HG03108 (cell line): ENCODE measurements around the gene PSMA5.
"Not testable (repeated sequence)": the region's sequence is repeated elsewhere in the genome, so short reads cannot be mapped to it uniquely, and the experiment has no call there.

ENCODE experiments used
- ATAC-seq: cut with Tn5 transposase; IDR thresholded peaks from one replicate; pipeline ENCODE4 v1.9.1; 2021; ENCODE audit warnings: moderate library complexity; ENCODE audit not compliant: unreplicated experiment

The PSMA5 gene

GRCh38 chr1:109426281-109427170 is at the start of gene PSMA5:
Gene PSMA5, minus strand, starts transcription at chr1:109426448. Its CDS starts 118 bp downstream, at chr1:109426330.
- peak; percentile 97 for ATAC-seq

GRCh38 chr1:109475261-109475660 is 49.0 kb upstream of the PSMA5 start:
- ATAC-seq = no peak

DNA sequence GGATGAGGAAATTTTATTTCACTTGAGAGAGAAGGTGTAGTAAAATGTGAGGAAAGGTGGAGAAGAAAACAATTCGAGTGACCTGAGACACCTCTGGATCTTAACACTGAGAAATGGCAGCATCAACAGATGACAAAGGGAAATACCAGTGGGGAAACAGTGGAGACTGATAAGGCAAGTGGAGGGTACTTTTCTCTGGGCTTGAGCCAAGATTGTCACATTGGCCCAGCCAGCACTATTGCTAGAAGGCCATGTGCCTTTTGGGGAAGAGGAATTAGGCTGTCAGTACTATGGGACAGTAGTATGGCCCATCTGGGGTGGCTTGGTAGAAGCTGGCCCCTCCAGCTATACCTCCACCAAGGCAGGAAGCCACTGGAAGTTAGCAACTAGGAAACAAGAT is 48.4 kb upstream of the PSMA5 start:
- ATAC-seq = no peak

GRCh38 chr1:109473284-109474057 is 47.2 kb upstream of the PSMA5 start:
- ATAC-seq = not testable (repeated sequence)

DNA sequence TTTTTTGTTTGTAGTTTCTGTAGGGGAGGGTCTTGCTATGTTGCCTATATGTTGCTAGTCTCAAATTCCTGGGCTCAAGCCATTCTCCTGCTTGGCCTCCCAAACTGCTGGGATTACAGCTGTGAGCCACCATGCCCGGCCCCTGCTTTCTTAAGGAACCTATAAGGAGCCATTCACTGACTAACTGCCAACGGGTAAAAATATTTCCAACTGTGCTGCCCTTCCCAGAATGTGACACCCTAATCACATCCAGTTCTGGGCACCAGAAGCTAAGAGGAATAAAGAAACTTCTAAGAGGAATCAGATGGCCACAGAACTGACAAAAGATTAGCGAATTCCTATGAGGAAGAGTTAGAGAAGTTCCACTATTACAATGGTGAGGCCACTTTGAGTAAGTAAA is 46.5 kb upstream of the PSMA5 start:
- no peak for ATAC-seq

GRCh38 chr1:109470245-109470644 is 44.0 kb upstream of the PSMA5 start:
- no peak for ATAC-seq

GRCh38 chr1:109468903-109469302 is 42.7 kb upstream of the PSMA5 start:
- ATAC-seq = no peak

- no peak for ATAC-seq
Measured at GRCh38 chr1:109468061-109468460, 41.8 kb upstream of the PSMA5 start.

DNA sequence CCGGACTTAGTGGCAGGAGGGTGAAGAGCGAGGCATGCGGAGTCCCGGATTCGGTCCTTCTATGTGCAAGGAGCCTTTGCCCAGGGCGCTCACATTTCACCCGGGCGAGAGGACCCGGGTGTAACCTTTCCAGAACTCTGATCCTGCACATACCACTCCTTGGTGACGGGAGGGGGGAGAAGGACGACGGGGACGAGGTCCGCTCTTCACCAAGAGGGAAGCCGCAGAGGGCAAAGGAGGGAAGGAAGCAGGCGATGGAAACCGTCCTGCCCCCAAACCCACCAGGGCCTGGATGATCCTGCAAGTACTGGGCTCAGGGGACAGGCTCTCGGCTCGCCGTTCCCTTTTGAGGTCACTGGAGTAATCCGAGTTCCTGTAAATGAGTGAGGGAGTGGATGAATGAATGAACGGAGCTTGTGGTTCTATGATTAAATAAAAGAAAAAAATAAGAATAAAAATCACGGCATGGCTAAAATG is 41.1 kb upstream of the PSMA5 start:
- ATAC-seq = no peak

DNA sequence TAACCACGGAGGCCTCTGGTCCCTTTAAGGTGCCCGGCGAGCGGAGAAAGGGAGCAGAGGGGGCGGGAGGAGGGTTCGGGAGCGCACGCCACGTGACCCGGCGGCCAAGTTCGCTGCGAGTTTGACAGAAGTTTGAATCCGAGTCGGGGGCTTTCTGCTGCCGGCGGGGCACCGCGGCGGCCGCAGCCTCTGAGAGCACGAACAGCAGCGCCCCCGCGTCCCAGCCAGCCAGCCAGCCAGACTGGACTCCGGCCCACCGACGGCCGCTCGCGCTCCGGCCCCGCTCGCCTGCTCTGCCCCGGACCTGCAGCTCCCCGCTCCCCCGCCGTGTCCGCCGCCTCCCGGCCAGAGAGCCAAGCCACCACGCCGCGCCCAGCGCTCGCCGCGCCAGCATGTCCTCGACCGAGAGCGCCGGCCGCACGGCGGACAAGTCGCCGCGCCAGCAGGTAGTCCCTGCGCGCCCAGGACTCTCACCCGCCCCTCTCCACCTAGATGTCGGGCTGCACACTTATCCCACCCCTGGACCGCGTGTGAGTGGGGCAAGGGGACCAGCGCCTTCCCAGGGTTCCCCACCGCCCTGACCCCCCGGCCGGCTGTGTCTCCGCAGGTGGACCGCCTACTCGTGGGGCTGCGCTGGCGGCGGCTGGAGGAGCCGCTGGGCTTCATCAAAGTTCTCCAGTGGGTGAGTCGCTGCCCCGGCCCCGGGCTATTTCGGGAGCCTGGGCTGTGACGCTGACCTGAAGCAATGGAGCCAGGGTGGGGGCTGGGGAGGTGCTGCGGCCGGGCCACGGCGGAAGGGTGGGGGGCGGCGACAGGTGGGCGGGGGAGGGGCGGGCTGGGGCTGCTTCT is 40.4 kb upstream of the PSMA5 start, which contains the start of gene SYPL2:
SYPL2 (plus strand) TSS at position 95 of the 849 bp plus-strand sequence; CDS start at position 393, 298 bp downstream.
- ATAC-seq = no peak

- ATAC-seq = no peak
Measured at GRCh38 chr1:109466125-109466451, 39.8 kb upstream of the PSMA5 start.

GRCh38 chr1:109457819-109458218 is 31.6 kb upstream of the PSMA5 start:
- no peak for ATAC-seq

DNA sequence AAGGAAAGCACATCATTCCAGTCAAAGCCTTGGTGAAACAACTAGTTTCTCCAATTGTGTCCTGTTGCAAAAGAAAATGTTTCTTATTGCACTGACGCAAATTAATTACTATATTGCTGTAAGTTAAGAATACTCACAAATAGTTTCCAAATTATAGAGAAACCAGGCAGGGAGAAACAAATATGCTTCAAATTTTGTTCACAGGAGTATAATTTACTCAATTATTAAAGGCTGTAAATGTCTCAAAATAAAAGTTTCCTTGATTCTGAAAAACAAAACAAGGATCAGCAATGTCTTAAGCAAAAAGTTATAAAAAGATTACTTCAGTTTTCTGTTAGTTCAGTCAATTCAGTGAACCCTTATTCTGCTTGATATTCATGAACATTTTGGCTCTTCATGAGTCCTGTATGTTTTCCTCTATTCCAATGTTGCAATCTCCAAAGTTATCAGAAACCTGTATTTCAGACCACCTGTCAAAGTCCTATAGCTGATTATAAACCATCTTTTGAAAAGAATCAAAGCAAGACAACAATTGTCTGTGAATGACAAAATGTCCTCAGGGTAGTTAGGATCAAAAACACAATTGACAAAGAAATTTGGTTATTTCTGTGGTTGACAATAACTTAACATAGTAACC is 28.4 kb upstream of the PSMA5 start:
- ATAC-seq = no peak

DNA sequence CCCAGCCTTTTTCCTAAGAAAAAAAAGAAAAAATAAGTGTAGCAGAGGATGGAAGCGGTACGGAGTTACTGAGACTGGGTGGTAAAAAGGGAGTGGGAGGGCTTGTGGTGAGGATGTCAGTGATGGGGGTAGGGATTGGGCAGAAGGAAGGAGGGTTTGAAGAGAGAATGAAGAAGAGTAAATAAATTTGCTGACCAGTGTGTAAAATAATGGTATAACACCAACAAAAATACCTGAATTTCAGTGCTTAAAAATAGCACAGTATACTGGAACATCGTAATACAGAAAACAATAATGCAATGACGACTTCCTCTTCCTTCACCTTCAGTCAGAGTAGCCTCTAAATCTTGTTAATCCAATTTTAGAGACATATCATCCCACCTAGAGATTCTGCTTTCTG is 21.3 kb upstream of the PSMA5 start:
- no peak for ATAC-seq

- ATAC-seq = not testable (repeated sequence)
Measured at GRCh38 chr1:109445949-109446695, 19.9 kb upstream of the PSMA5 start.

DNA sequence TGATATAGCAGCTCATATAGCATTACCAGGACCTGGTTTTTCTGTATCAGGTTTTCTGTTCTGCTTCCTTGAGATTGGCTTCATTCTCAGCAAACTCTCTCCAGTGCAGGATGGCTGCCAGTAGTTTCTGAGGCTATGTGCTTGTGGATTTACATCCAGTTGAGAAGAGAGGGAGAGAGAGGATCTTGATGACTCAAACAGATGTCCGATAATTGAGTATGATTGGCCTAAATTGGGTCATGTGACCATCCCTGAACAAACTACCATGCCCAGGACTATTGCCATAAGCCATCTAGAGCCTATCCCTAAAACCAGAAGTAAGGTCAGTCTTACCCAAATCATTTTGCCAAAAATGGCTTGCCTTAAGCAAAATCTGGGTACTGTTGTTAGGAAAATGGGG is 18.1 kb upstream of the PSMA5 start:
- ATAC-seq = no peak

DNA sequence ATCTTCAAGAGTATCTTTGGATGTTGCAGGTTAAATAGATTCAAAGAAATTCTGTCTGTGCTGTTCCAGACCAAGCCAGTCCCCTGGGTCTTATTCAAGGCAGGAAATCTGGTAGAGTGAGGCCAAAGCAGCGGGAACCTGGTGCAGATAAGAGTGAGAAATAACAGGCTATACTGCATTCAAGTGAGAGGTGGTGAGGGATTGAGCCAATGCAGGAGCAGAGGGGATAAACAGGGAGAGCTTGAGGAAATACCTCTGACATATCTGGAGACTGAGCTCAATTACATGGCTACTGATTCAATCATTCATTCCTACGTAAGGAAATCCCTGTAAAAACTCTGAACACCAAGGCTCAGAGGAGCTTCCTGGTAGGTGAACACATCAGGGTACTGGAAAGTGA is 17.2 kb upstream of the PSMA5 start:
- ATAC-seq = no peak

DNA sequence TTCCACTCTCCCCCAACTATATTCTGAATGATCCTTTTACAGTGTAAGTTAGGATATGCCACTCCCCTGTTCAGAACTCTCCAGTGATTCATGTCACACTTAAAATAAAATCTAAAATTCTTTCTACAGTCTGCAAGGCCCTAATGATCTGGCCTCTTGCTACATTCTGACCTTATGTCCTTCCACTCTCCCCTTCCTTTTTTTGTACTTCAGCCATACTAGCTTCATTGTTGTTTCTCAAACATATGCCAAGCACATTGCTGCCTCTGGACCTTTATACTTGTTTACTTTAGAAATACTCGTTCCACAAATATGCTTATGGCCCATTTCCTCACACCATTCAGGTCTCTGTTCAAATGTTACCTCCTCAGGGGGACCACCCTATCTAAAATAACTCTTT is 14.8 kb upstream of the PSMA5 start:
- no peak for ATAC-seq

DNA sequence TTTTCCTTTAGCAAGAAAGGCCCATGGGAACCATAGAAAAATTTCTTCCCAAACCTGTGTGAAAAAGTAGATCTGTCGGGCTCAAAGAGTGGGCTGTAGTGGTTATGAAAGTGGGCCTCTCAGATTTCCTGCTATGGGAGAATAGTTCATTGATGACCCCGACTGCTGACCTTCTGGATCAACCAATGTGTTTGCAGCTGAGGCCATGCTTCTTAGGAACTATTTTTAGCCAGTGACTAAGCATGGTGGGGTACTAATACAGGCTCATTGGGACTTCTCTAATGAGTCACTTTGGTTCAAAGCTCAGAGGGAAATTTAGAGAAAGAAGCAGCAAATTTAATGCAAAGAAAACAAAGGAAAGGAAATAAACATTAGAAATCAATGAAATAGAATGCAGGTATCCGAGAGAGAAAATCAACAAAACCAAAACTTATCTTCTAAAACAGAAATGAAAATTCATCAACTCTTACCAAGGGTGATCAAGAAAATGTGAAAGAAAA is 12.6 kb upstream of the PSMA5 start:
- no peak for ATAC-seq

DNA sequence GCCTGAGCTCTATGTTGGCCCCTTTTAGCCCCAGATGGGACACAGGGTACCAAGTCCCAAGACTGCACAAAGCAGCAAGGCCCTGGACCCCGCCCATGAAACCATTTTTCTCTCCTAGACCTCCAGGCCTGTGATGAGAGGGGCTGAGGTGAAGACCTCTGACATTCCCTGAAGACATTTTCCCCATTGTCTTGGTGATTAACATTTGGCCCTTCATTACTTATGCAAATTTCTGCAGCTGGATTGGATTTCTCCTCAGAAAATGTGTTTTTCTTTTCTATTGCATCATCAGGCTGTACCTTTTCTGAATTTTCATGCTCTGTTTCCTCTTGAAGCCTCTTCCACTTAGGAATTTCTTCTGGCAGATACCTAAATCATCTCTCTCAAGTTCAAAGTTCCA is 8.2 kb upstream of the PSMA5 start:
- ATAC-seq = no peak
